Measurements from ENCODE around the gene POLR2E. TPM values are rescaled to one million over a fixed set of nuclear protein-coding genes. Genes with fewer than 3 reads are reported as not detected.

Gene POLR2E
- total and polyA plus RNA-seq, 10 of the 15 experiments (the other 5 are each of a cell fraction or from before 2014, with no cell fraction given) = 4.0 to 487 (median 200) TPM

DNA sequence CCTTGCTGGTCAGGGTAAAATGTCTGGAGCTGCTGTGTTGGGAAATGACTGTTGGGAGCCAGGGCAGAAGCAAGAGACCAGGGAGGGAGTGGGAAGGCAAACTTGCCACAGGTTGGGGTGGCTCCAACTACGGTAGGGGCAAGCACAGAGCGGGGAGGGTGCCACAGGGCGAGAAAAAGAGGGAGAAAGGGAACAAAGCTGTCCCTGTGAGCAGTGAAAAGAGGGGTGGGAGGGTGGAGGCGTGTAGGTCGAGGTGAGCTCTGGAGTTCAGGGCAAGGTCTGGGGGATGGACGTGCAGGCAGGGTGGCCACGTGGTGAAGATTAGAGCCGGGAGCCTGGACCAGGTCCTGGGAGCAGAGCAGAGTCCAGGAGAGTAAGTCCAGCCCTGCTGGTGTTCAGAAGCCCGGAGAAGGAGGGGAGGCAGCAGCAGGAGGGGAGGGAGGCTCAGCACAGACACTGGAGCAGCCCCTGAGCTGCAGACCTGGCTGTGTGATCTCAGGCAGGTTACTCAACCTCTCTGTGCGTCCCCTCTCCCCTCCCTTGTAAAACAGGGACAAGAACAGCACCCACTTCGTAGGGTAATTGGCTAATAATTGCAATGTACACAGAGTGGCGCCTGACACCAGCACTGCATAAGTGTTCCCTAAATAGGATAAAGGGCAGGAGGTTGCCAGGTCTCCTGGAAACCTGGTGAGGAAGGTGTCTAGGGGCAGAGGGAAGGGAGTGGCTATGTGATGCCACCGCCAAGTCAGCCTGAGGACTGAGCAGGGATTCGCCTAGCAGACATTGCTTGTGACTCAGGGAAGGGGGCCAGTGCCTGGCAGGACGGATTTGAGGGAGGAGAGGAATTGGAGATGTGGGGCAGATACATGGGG, 3.2 kb upstream of the POLR2E start:
- no peak overlapping the region for H3K9ac ChIP-seq (ENCODE audit: control insufficient read depth, insufficient read depth, low read length)
- WGBS (ENCODE audit: insufficient coverage, insufficient replicate concordance, low lambda C conversion rate, missing lambda C conversion rate) = 60% methylated on average over 15 of the region's 15 CpGs
- H3K4me2 ChIP-seq (ENCODE audit: control insufficient read depth, insufficient read depth) = no peak overlapping the region
- BruUV-seq (replicated peaks) = no TSS peak
- ATAC-seq (no peak), FAIRE-seq (no peak), DNase-seq (ENCODE audit: low read depth, low spot score) (no peak)
- in situ Hi-C loops (cut with MboI) (no loop called here), intact Hi-C loops (cut with micrococcal nuclease; ENCODE audit: unreplicated experiment) (no loop called here)
- no peaks in the 10 kb centered on the region; the same call in 2 of the 3 replicates for H3K9me3 ChIP-seq (replicated peaks; ENCODE audit: control insufficient read depth, insufficient read depth, low read length)
- 0 out of 2 replicates have a peak, but pooled peaks have one; percentile 35 for TF ChIP-seq SMARCA5 (IDR thresholded peaks at IDR 0.05)
- no peak for TF ChIP-seq PML (IDR thresholded peaks at IDR 0.05; ENCODE audit: low read length)
- no peak overlapping the region for H3K4me3 ChIP-seq
- peaks cover 0 to 3% of the 10 kb centered on the region in 2 experiments; a peak in 1 of 4 replicates for H3K36me3 ChIP-seq (ENCODE audit: control insufficient read depth in 2 of 2, insufficient read depth in 2 of 2, low read length in 1 of 2)
- H3K79me2 ChIP-seq (ENCODE audit: control insufficient read depth, insufficient read depth, low read length) = peaks cover 18% of the 10 kb centered on the region
- ChIA-PET SMC1A (ENCODE audit: uncharacterized antibody, unreplicated experiment) (interaction anchor here (1.4 kb wide), 1 partner anchor 30 kb away, joined by 3 read pairs; no protein-coding TSS in a partner anchor), RAD21 (ENCODE audit: unreplicated experiment) (no interaction called here), CTCF (interaction anchor here (1.2 kb wide), 1 partner anchor 11 kb away, joined by 3 read pairs; no protein-coding TSS in a partner anchor), POLR2A (interaction anchor here (0.6 to 2.1 kb wide), 5 partner anchors 15 to 89 kb away, joined by 3 to 7 read pairs (median 4); partner anchors contain the start of gene CNN2)
- no peak overlapping the region for H3K27ac ChIP-seq (ENCODE audit: control insufficient read depth, insufficient read depth)
- no peak overlapping the region for H2AFZ ChIP-seq (ENCODE audit: control insufficient read depth, low read depth, low read length)
- H3K27me3 ChIP-seq (replicated peaks in 1 of 2; ENCODE audit: control insufficient read depth in 2 of 2, insufficient read depth in 2 of 2, low read length in 1 of 2) = no peaks in the 10 kb centered on the region
- H4K20me1 ChIP-seq (ENCODE audit: control insufficient read depth, insufficient read depth) = no peaks in the 10 kb centered on the region
- H3K4me1 ChIP-seq (ENCODE audit: control insufficient read depth, insufficient read depth, low read length) = peaks cover 42% of the 10 kb centered on the region

DNA sequence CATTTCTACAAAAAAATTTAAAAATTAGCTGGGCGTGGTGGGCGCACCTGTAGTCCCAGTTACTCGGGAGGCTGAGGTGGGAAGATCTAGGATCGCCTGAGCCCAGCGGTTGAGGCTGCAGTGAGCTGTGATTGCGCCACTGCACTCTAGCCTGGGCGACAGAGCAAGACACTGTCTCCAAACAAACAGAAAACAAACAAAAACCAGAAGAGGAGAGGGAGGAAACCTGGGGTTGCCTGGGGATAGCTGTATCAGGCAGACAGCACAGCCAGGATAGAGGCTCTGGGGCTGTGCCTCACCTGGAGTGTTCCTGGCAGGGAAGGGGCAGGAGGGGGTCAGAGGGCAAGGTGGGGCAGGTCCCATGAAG, 2.6 kb upstream of the POLR2E start:
- DNase-seq (ENCODE audit: low read depth, low spot score) (no peak), FAIRE-seq (no peak), ATAC-seq (no peak)
- ChIA-PET RAD21 (ENCODE audit: unreplicated experiment) (interaction anchor here (0.9 kb wide), 1 partner anchor 16 kb away, joined by 4 read pairs; no protein-coding TSS in a partner anchor), CTCF (interaction anchor here (1.2 kb wide), 1 partner anchor 10 kb away, joined by 3 read pairs; no protein-coding TSS in a partner anchor), POLR2A (interaction anchor here (0.6 to 2.1 kb wide), 4 partner anchors 15 to 89 kb away, joined by 3 to 7 read pairs (median 4); partner anchors contain the start of gene CNN2), SMC1A (ENCODE audit: uncharacterized antibody, unreplicated experiment) (interaction anchor here (1.4 kb wide), 1 partner anchor 29 kb away, joined by 3 read pairs; no protein-coding TSS in a partner anchor)
- no peak overlapping the region for H3K27ac ChIP-seq (ENCODE audit: control insufficient read depth, insufficient read depth)
- in situ Hi-C loops (cut with MboI) (no loop called here), intact Hi-C loops (cut with micrococcal nuclease; ENCODE audit: unreplicated experiment) (no loop called here)
- no peak for TF ChIP-seq ZNF207 (IDR thresholded peaks at IDR 0.05; ENCODE audit: borderline replicate concordance)
- TF ChIP-seq TAF1 (IDR thresholded peaks at IDR 0.05; ENCODE audit: borderline replicate concordance, low read depth, low read length) = no peak
- TF ChIP-seq NFYB (IDR thresholded peaks at IDR 0.05; ENCODE audit: insufficient read depth, low read depth, low read length) = no peak
- no peak for TF ChIP-seq CEBPB (IDR thresholded peaks at IDR 0.05; ENCODE audit: borderline replicate concordance in 1 of 2, low read depth in 2 of 2, low read length in 2 of 2)
- no peak for TF ChIP-seq ZNF622 (IDR thresholded peaks at IDR 0.05)
- H3K27me3 ChIP-seq (replicated peaks in 1 of 2; ENCODE audit: control insufficient read depth in 2 of 2, insufficient read depth in 2 of 2, low read length in 1 of 2) = no peaks in the 10 kb centered on the region
- no peak overlapping the region for H3K9ac ChIP-seq (ENCODE audit: control insufficient read depth, insufficient read depth, low read length)
- WGBS (ENCODE audit: insufficient coverage, insufficient replicate concordance, low lambda C conversion rate, missing lambda C conversion rate) = 92% methylated on average over 7 of the region's 7 CpGs
- no peaks in the 10 kb centered on the region; the same call in 2 of the 3 replicates for H3K9me3 ChIP-seq (replicated peaks; ENCODE audit: control insufficient read depth, insufficient read depth, low read length)
- H3K4me3 ChIP-seq = no peak overlapping the region
- H2AFZ ChIP-seq (ENCODE audit: control insufficient read depth, low read depth, low read length) = no peak overlapping the region
- H4K20me1 ChIP-seq (ENCODE audit: control insufficient read depth, insufficient read depth) = no peaks in the 10 kb centered on the region
- peaks cover 0 to 4% of the 10 kb centered on the region in 2 experiments; a peak in 1 of 4 replicates for H3K36me3 ChIP-seq (ENCODE audit: control insufficient read depth in 2 of 2, insufficient read depth in 2 of 2, low read length in 1 of 2)
- BruUV-seq (replicated peaks) = no TSS peak
- H3K4me1 ChIP-seq (ENCODE audit: control insufficient read depth, insufficient read depth, low read length) = peaks cover 35% of the 10 kb centered on the region
- H3K4me2 ChIP-seq (ENCODE audit: control insufficient read depth, insufficient read depth) = no peak overlapping the region
- H3K79me2 ChIP-seq (ENCODE audit: control insufficient read depth, insufficient read depth, low read length) = peaks cover 24% of the 10 kb centered on the region

All from GM12878 (cell line).